Osteoblast (primary cell): ENCODE data around the gene PRKCSH. TPM values are rescaled to one million over a fixed set of nuclear protein-coding genes. Genes with fewer than 3 reads are reported as not detected.

Experiments used
- DNase-seq: peaks from one replicate; pipeline ENCODE4 v3.0.0; 2011; ENCODE audit warnings: low spot score, mixed read lengths; ENCODE audit not compliant: insufficient read length; ENCODE audit errors: missing footprints
- H2AFZ ChIP-seq: 2 replicates; pipeline ENCODE4 v1.6.0; 2011; ENCODE audit warnings: mild to moderate bottlenecking, low read length
- H3K27ac ChIP-seq: 2 replicates; pipeline ENCODE4 v1.5.1; 2011; ENCODE audit warnings: mild to moderate bottlenecking, low read depth, low read length, moderate library complexity
- H3K27me3 ChIP-seq: 2 replicates; pipeline ENCODE4 v1.6.0; 2012; ENCODE audit warnings: mild to moderate bottlenecking, control low read depth, inconsistent platforms, low read length, moderate library complexity; ENCODE audit not compliant: insufficient read depth
- H3K36me3 ChIP-seq: 2 replicates; pipeline ENCODE4 v1.5.1; 2011; ENCODE audit warnings: mild to moderate bottlenecking, low read length, control low read depth, moderate library complexity; ENCODE audit not compliant: insufficient read depth
- H3K4me1 ChIP-seq: 2 replicates; pipeline ENCODE4 v1.5.1; 2011; ENCODE audit warnings: mild to moderate bottlenecking, low read length, control low read depth, moderate library complexity; ENCODE audit not compliant: insufficient read depth
- H3K4me2 ChIP-seq: 2 replicates; pipeline ENCODE4 v1.6.0; 2011; ENCODE audit warnings: mild to moderate bottlenecking, low read length; ENCODE audit not compliant: insufficient read depth
- H3K4me3 ChIP-seq: fragments of 200-600 bp; sonication (generic); 3 replicates; pipeline ENCODE4 v1.5.1; 2012; ENCODE audit warnings: mild to moderate bottlenecking, low read length, inconsistent platforms; ENCODE audit not compliant: insufficient read depth
- H3K79me2 ChIP-seq: 2 replicates; pipeline ENCODE4 v1.6.0; 2012; ENCODE audit warnings: mild to moderate bottlenecking, low read length, control low read depth, inconsistent platforms; ENCODE audit not compliant: insufficient read depth
- H3K9me3 ChIP-seq: 2 replicates; pipeline ENCODE4 v1.5.1; 2011; ENCODE audit warnings: low read depth, low read length, control low read depth
- H4K20me1 ChIP-seq: 2 replicates; pipeline ENCODE4 v1.6.0; 2012; ENCODE audit warnings: mild to moderate bottlenecking, low read length, control low read depth; ENCODE audit not compliant: insufficient read depth
- CTCF ChIP-seq: IDR thresholded peaks from 2 replicates; pipeline ENCODE4 v1.5.1; 2011; ENCODE audit warnings: mild to moderate bottlenecking, low read depth, low read length, moderate library complexity; ENCODE audit errors: extremely low read depth
- total RNA-seq: library from RNA; depleted of rRNA; stranded (reverse); fragments of >200 nt; gene quantifications from 2 replicates; pipeline ENCODE4 v1.2.3, GENCODE V29; 2012

PRKCSH gene
- total RNA-seq, 1 donor = 117 TPM

- H3K27me3 ChIP-seq = no peaks in the 10 kb centered on the region
- peaks cover 18% of the 10 kb centered on the region for H3K36me3 ChIP-seq
These were observed 13.0 kb downstream of the PRKCSH start for GRCh38 chr19:11448410-11448809.

GRCh38 chr19:11448923-11449554 is 13.6 kb downstream of the PRKCSH start:
- H4K20me1 ChIP-seq = no peaks in the 10 kb centered on the region
- no peaks in the 10 kb centered on the region for H3K79me2 ChIP-seq
- H3K36me3 ChIP-seq = peaks cover 16% of the 10 kb centered on the region
- H3K4me3 ChIP-seq = no peak overlapping the region
- H3K27me3 ChIP-seq = no peaks in the 10 kb centered on the region
- H3K4me2 ChIP-seq = no peak overlapping the region
- peak; percentile 61 for DNase-seq
- no peaks in the 10 kb centered on the region for H3K4me1 ChIP-seq
- H3K27ac ChIP-seq = no peak overlapping the region
- TF ChIP-seq CTCF = no peak
- no peaks in the 10 kb centered on the region for H3K9me3 ChIP-seq
- H2AFZ ChIP-seq = no peak overlapping the region

More at GRCh38 chr19:11448410-11448809, 13.0 kb downstream of the PRKCSH start:
- Histone ChIP-seq H3K9me3 (no peaks in the 10 kb centered on the region), H3K4me2 (no peak overlapping the region), H4K20me1 (no peaks in the 10 kb centered on the region), H3K79me2 (no peaks in the 10 kb centered on the region), H3K27ac (no peak overlapping the region), H3K4me1 (no peaks in the 10 kb centered on the region), H2AFZ (no peak overlapping the region), H3K4me3 (no peak overlapping the region)
- peak; percentile 58 for DNase-seq
- TF ChIP-seq CTCF = no peak

GRCh38 chr19:11450570-11451326 is 15.3 kb downstream of the PRKCSH start:
- H3K36me3 ChIP-seq = peaks cover 11% of the 10 kb centered on the region
- TF ChIP-seq CTCF = no peak

GRCh38 chr19:11451327-11451870 is 16.0 kb downstream of the PRKCSH start:
- H3K36me3 ChIP-seq = peaks cover 7% of the 10 kb centered on the region
- peak overlapping the region; percentile 67 for H3K4me2 ChIP-seq
- H3K9me3 ChIP-seq = no peaks in the 10 kb centered on the region
- H3K4me3 ChIP-seq = peak overlapping the region; percentile 16
- H3K27me3 ChIP-seq = no peaks in the 10 kb centered on the region
- no peaks in the 10 kb centered on the region for H3K79me2 ChIP-seq
- no peak overlapping the region for H2AFZ ChIP-seq
- DNase-seq = no peak
- H3K4me1 ChIP-seq = no peaks in the 10 kb centered on the region
- H4K20me1 ChIP-seq = no peaks in the 10 kb centered on the region
- H3K27ac ChIP-seq = no peak overlapping the region
- no peak for TF ChIP-seq CTCF

More at GRCh38 chr19:11450570-11451326, 15.3 kb downstream of the PRKCSH start:
- no peaks in the 10 kb centered on the region for H4K20me1 ChIP-seq
- no peaks in the 10 kb centered on the region for H3K27me3 ChIP-seq
- H3K4me3 ChIP-seq = no peak overlapping the region
- H3K9me3 ChIP-seq = no peaks in the 10 kb centered on the region
- DNase-seq = peak; percentile 59
- no peak overlapping the region for H3K4me2 ChIP-seq
- no peaks in the 10 kb centered on the region for H3K79me2 ChIP-seq
- no peak overlapping the region for H3K27ac ChIP-seq
- H3K4me1 ChIP-seq = no peaks in the 10 kb centered on the region
- H2AFZ ChIP-seq = no peak overlapping the region
